ENCODE data around the gene FBXW10B.
A peak's percentile ranks its signal among the peaks of the same experiment; 100 is the strongest.
"Not testable (repeated sequence)": the region's sequence is repeated elsewhere in the genome, so short reads cannot be mapped to it uniquely, and the experiment has no call there.

The FBXW10B gene, protein sequence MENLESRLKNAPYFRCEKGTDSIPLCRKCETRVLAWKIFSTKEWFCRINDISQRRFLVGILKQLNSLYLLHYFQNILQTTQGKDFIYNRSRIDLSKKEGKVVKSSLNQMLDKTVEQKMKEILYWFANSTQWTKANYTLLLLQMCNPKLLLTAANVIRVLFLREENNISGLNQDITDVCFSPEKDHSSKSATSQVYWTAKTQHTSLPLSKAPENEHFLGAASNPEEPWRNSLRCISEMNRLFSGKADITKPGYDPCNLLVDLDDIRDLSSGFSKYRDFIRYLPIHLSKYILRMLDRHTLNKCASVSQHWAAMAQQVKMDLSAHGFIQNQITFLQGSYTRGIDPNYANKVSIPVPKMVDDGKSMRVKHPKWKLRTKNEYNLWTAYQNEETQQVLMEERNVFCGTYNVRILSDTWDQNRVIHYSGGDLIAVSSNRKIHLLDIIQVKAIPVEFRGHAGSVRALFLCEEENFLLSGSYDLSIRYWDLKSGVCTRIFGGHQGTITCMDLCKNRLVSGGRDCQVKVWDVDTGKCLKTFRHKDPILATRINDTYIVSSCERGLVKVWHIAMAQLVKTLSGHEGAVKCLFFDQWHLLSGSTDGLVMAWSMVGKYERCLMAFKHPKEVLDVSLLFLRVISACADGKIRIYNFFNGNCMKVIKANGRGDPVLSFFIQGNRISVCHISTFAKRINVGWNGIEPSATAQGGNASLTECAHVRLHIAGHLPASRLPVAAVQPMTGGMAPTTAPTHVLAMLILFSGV

DNA sequence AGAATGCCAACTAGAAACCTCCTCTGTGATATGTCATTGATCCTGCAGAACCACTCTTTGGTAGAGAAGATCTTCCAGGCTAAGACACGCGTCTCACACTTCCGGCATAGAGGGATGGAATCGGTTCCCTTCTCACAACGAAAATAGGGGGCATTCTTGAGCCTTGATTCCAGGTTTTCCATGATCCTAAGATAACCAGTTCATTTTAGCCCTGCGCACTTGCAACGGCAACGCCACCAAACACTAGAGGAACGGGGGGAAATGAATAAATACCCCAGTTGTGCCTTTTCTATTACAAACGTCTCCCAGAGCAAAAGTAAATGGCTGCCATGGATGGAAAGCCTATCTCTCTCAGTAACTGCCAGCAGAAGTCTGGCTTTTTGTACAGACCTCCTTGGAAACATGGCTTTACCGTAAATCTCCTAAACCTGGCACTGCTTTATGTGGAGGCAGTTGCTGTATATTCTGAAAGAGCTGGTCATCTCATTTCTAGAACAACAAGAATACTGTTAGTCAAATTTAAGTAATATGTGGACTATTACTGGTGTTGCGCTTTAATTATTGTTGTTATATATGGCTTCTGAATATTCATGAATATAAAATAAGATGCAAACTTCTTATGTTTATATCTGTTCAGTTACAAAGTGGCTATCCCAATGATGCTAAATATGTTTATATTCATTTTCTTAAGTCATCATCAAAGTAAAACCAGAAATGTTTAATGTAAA, at the start of gene FBXW10B:
TSS of gene FBXW10B (minus strand) at position 374 of the 728 bp plus-strand sequence. CDS start at position 182, 192 bp downstream.
- not testable (repeated sequence) for H3K4me1 ChIP-seq (ENCODE audit: control insufficient read depth, insufficient read depth, low read length); H3K9me3 ChIP-seq (ENCODE audit: control insufficient read depth, low read length); H3K27me3 ChIP-seq (replicated peaks; ENCODE audit: control insufficient read depth, insufficient read depth, low read length); DNase-seq (ENCODE audit: low read depth); H3K9ac ChIP-seq (ENCODE audit: low read length); H3K36me3 ChIP-seq (ENCODE audit: control insufficient read depth, insufficient read depth, low read length, severe bottlenecking)
- H3K4me3 ChIP-seq (ENCODE audit: low read length): peak within 1 kb of the TSS; percentile 70

DNA sequence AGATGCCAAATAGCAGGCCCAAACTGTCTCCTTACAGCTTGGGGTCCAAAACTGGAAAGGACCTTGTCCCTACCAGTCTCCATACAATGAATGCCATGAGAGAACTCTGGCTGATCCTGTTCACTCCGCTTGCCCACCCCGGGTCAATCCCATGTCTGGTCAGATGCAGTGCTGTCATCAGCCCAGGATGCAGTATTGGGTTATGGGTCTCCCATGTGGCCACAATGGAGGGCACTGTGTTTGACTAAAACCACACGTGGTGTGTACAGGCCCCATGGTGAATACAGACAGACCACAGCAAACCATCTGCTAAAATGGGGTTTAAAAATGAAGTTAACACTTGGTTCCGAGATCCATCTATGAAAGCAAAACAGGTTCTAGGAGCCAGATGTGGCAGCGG, 44.2 kb upstream of the FBXW10B start:
- Histone ChIP-seq H3K9ac (ENCODE audit: low read length) (no peak overlapping the region), H3K4me3 (ENCODE audit: low read length) (no peak overlapping the region), H3K36me3 (ENCODE audit: control insufficient read depth, insufficient read depth, low read length, severe bottlenecking) (peaks cover 9% of the 10 kb centered on the region), H3K4me1 (ENCODE audit: control insufficient read depth, insufficient read depth, low read length) (peaks cover 3% of the 10 kb centered on the region), H3K27me3 (replicated peaks; ENCODE audit: control insufficient read depth, insufficient read depth, low read length) (no peaks in the 10 kb centered on the region), H3K9me3 (ENCODE audit: control insufficient read depth, low read length) (no peaks in the 10 kb centered on the region)
- DNase-seq (ENCODE audit: low read depth): no peak

- peaks cover 3% of the 10 kb centered on the region for H3K4me1 ChIP-seq (ENCODE audit: control insufficient read depth, insufficient read depth, low read length)
- no peaks in the 10 kb centered on the region for H3K9me3 ChIP-seq (ENCODE audit: control insufficient read depth, low read length)
- no peak for DNase-seq (ENCODE audit: low read depth)
- no peaks in the 10 kb centered on the region for H3K27me3 ChIP-seq (replicated peaks; ENCODE audit: control insufficient read depth, insufficient read depth, low read length)
- H3K36me3 ChIP-seq (ENCODE audit: control insufficient read depth, insufficient read depth, low read length, severe bottlenecking): peaks cover 9% of the 10 kb centered on the region
- H3K9ac ChIP-seq (ENCODE audit: low read length): no peak overlapping the region
- H3K4me3 ChIP-seq (ENCODE audit: low read length): no peak overlapping the region
These were observed 43.7 kb upstream of the FBXW10B start for GRCh38 chr17:15663176-15663575.

- H3K9ac ChIP-seq (ENCODE audit: low read length): no peak overlapping the region
- peaks cover 3% of the 10 kb centered on the region for H3K4me1 ChIP-seq (ENCODE audit: control insufficient read depth, insufficient read depth, low read length)
- no peak overlapping the region for H3K4me3 ChIP-seq (ENCODE audit: low read length)
- no peaks in the 10 kb centered on the region for H3K27me3 ChIP-seq (replicated peaks; ENCODE audit: control insufficient read depth, insufficient read depth, low read length)
- DNase-seq (ENCODE audit: low read depth): no peak
- H3K36me3 ChIP-seq (ENCODE audit: control insufficient read depth, insufficient read depth, low read length, severe bottlenecking): peaks cover 7% of the 10 kb centered on the region
- H3K9me3 ChIP-seq (ENCODE audit: control insufficient read depth, low read length): no peaks in the 10 kb centered on the region
These were observed 43.2 kb upstream of the FBXW10B start for GRCh38 chr17:15662681-15663080.

GRCh38 chr17:15660077-15660476, 40.6 kb upstream of the FBXW10B start:
- no peak for DNase-seq (ENCODE audit: low read depth)
- H3K4me1 ChIP-seq (ENCODE audit: control insufficient read depth, insufficient read depth, low read length): peaks cover 3% of the 10 kb centered on the region
- peaks cover 7% of the 10 kb centered on the region for H3K36me3 ChIP-seq (ENCODE audit: control insufficient read depth, insufficient read depth, low read length, severe bottlenecking)
- no peaks in the 10 kb centered on the region for H3K9me3 ChIP-seq (ENCODE audit: control insufficient read depth, low read length)
- H3K9ac ChIP-seq (ENCODE audit: low read length): no peak overlapping the region
- H3K27me3 ChIP-seq (replicated peaks; ENCODE audit: control insufficient read depth, insufficient read depth, low read length): no peaks in the 10 kb centered on the region
- H3K4me3 ChIP-seq (ENCODE audit: low read length): no peak overlapping the region

DNA sequence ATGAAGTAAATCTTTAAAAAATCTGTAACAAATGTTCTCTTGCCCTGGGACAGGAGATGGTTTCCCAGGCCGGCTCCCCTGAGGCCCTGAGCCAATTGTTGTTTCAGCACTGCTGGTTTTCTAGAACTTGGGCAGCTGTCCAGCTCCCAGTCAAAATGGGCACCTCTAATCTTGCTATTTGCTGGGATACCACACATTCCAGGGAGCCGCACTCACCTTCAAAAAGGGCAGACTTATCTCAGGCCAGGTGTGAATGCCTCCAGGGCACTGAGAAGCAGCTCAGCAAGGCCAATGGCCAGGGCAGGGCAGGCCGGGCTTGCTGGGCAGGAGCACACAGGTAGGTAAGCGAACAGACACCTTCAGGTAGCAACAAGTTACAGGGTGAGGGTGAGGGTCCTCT, 40.2 kb upstream of the FBXW10B start:
- DNase-seq (ENCODE audit: low read depth): peak; percentile 19
- Histone ChIP-seq H3K27me3 (replicated peaks; ENCODE audit: control insufficient read depth, insufficient read depth, low read length) (no peaks in the 10 kb centered on the region), H3K4me3 (ENCODE audit: low read length) (no peak overlapping the region), H3K4me1 (ENCODE audit: control insufficient read depth, insufficient read depth, low read length) (peaks cover 3% of the 10 kb centered on the region), H3K9ac (ENCODE audit: low read length) (no peak overlapping the region), H3K9me3 (ENCODE audit: control insufficient read depth, low read length) (no peaks in the 10 kb centered on the region), H3K36me3 (ENCODE audit: control insufficient read depth, insufficient read depth, low read length, severe bottlenecking) (peaks cover 7% of the 10 kb centered on the region)

- H3K9ac ChIP-seq (ENCODE audit: low read length): no peak overlapping the region
- H3K9me3 ChIP-seq (ENCODE audit: control insufficient read depth, low read length): no peaks in the 10 kb centered on the region
- H3K27me3 ChIP-seq (replicated peaks; ENCODE audit: control insufficient read depth, insufficient read depth, low read length): no peaks in the 10 kb centered on the region
- no peak overlapping the region for H3K4me3 ChIP-seq (ENCODE audit: low read length)
- peaks cover 3% of the 10 kb centered on the region for H3K4me1 ChIP-seq (ENCODE audit: control insufficient read depth, insufficient read depth, low read length)
- H3K36me3 ChIP-seq (ENCODE audit: control insufficient read depth, insufficient read depth, low read length, severe bottlenecking): peaks cover 5% of the 10 kb centered on the region
- no peak for DNase-seq (ENCODE audit: low read depth)
These were observed 39.7 kb upstream of the FBXW10B start for GRCh38 chr17:15659236-15659635.

- Histone ChIP-seq H3K9me3 (ENCODE audit: control insufficient read depth, low read length) (no peaks in the 10 kb centered on the region), H3K4me1 (ENCODE audit: control insufficient read depth, insufficient read depth, low read length) (peaks cover 3% of the 10 kb centered on the region), H3K4me3 (ENCODE audit: low read length) (no peak overlapping the region), H3K27me3 (replicated peaks; ENCODE audit: control insufficient read depth, insufficient read depth, low read length) (no peaks in the 10 kb centered on the region), H3K9ac (ENCODE audit: low read length) (no peak overlapping the region), H3K36me3 (ENCODE audit: control insufficient read depth, insufficient read depth, low read length, severe bottlenecking) (no peaks in the 10 kb centered on the region)
- no peak for DNase-seq (ENCODE audit: low read depth)
These were observed 38.8 kb upstream of the FBXW10B start for GRCh38 chr17:15658296-15658695.

DNA sequence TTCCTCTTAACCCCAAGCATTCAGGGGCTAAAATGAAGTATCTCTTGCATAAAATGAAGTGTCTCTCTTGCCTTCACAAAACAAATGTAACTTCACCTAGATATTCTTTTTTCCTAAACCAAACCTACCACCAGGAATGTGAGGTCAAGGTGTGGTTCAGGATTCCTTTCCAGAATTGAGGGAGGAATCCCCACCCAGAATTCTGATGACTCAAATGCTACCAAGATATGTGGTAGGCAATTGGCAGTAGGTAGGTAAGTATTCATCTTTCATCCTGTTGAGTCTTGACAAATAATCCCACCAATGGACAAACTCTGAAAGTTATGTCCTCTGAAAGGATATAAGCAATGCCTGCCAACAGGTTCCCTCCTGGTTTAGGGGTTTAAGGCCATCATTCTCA, 38.4 kb upstream of the FBXW10B start:
- Histone ChIP-seq H3K9ac (ENCODE audit: low read length) (no peak overlapping the region), H3K9me3 (ENCODE audit: control insufficient read depth, low read length) (no peaks in the 10 kb centered on the region), H3K4me3 (ENCODE audit: low read length) (no peak overlapping the region), H3K27me3 (replicated peaks; ENCODE audit: control insufficient read depth, insufficient read depth, low read length) (no peaks in the 10 kb centered on the region), H3K36me3 (ENCODE audit: control insufficient read depth, insufficient read depth, low read length, severe bottlenecking) (no peaks in the 10 kb centered on the region), H3K4me1 (ENCODE audit: control insufficient read depth, insufficient read depth, low read length) (peaks cover 3% of the 10 kb centered on the region)
- no peak for DNase-seq (ENCODE audit: low read depth)

DNA sequence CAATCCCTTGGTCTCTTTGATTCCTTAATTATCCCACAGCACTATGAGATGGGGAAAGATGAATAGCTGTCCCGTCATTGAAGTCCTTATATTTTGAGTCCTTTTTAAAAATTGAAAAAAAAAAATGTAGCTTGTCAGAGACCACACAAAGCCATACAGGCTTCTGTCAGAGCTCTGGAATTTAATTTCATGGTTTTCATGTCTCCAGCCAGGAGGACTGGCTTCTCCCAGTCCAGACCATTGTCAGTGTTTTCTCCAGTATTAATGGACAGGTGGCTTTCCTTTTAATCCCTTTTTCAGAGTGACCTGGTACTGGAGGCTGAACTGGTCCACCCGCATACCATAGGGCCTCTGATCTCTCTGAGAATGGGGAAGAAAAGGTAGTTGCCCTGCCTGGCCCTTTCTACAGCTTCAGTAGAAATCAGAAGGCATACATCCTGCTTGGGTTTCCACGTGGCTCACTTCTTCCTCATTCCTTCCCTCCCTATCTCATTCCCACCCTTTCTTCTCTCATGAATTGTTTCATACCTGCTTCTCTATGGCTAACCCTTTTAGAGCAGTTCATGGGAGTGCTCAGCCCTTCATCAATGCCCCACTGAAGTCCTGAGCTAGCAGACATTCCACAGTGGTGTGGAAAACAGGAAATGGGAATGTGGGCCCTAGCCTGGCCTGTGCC, 35.5 kb upstream of the FBXW10B start:
- H3K4me1 ChIP-seq (ENCODE audit: control insufficient read depth, insufficient read depth, low read length): peaks cover 17% of the 10 kb centered on the region

DNA sequence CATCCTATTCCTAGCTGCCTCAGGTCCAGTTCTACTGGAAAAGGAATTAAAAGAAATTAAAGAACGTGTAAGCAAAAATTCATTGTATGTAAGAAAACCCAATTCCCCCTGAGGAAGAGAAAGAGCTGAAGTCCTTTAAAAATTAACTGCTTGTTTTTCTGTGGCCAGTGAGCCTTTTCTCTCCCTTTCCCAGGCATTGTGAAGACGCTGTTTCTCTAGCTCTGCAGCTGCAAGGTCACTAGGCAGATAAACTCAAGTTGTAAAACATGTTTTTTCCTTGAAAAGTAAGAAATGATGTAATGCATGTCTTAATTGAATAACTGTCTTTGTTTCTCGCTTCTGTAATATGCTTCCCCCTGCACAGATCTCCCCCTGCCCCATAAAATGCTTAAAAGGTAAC, 34.9 kb upstream of the FBXW10B start:
- H3K9ac ChIP-seq (ENCODE audit: low read length); DNase-seq (ENCODE audit: low read depth); H3K9me3 ChIP-seq (ENCODE audit: control insufficient read depth, low read length); H3K4me3 ChIP-seq (ENCODE audit: low read length); H3K36me3 ChIP-seq (ENCODE audit: control insufficient read depth, insufficient read depth, low read length, severe bottlenecking); H3K27me3 ChIP-seq (replicated peaks; ENCODE audit: control insufficient read depth, insufficient read depth, low read length): not testable (repeated sequence)
- H3K4me1 ChIP-seq (ENCODE audit: control insufficient read depth, insufficient read depth, low read length): peaks cover 19% of the 10 kb centered on the region

More for the DNA sequence above, 35.5 kb upstream of the FBXW10B start:
- no peaks in the 10 kb centered on the region for H3K27me3 ChIP-seq (replicated peaks; ENCODE audit: control insufficient read depth, insufficient read depth, low read length)
- DNase-seq (ENCODE audit: low read depth): no peak
- no peaks in the 10 kb centered on the region for H3K9me3 ChIP-seq (ENCODE audit: control insufficient read depth, low read length)
- H3K9ac ChIP-seq (ENCODE audit: low read length): no peak overlapping the region
- no peak overlapping the region for H3K4me3 ChIP-seq (ENCODE audit: low read length)
- no peaks in the 10 kb centered on the region for H3K36me3 ChIP-seq (ENCODE audit: control insufficient read depth, insufficient read depth, low read length, severe bottlenecking)
